A549 (cell line): ENCODE results near the gene LRRC4C. TPM values are rescaled to one million over a fixed set of nuclear protein-coding genes. Genes with fewer than 3 reads are reported as not detected.

ENCODE experiments used
- ATAC-seq, 2 experiments: fragments of 200-7000 bp in 1 of 2; fragments of >200 bp in 1 of 2; cut with Nextera tagmentation in 1 of 2; cut with Tn5 transposase in 1 of 2; 3 replicates each; pipeline versions ENCODE4 v1.8.0 to v1.9.1; 2018 to 2020; ENCODE audit warnings: mild to moderate bottlenecking in 1 of 2, moderate library complexity in 1 of 2
- CTCF ChIA-PET: fragments of 300-600 bp; sonication (Branson Sonifier 250); formaldehyde crosslinking; extraction: SDS; loops from one replicate; lab custom pipeline; 2021; ENCODE audit warnings: antibody characterized with exemption, inconsistent platforms; lab: Yijun Ruan, JAX
- POLR2A ChIA-PET: fragments of 350-600 bp; formaldehyde crosslinking; extraction: SDS; loops from one replicate; lab custom pipeline; 2021; ENCODE audit warnings: antibody characterized with exemption, inconsistent platforms; lab: Yijun Ruan, JAX
- DNase-seq, 2 experiments: peaks; one replicate each; pipeline versions ENCODE4 v3.0.0 to v3.0.0-alpha.2; 2011 to 2016; ENCODE audit warnings: low read depth in 1 of 2, low spot score in 1 of 2
- FAIRE-seq: peaks from 2 replicates; lab custom pipeline; 2011; peaks lifted over from hg19 to GRCh38; lab: Jason Lieb, UNC
- H3K27ac ChIP-seq, 2 experiments: fragments of >200 bp; sonication (Bioruptor Twin); formaldehyde crosslinking; 3 replicates each; pipeline ENCODE4 v1.5.1; 2016 to 2017
- H3K4me1 ChIP-seq: fragments of >200 bp; sonication (Bioruptor Twin); formaldehyde crosslinking; 3 replicates; pipeline ENCODE4 v1.6.1; 2016
- H3K4me2 ChIP-seq: fragments of >200 bp; sonication (Bioruptor Twin); formaldehyde crosslinking; 3 replicates; pipeline ENCODE4 v1.6.1; 2016
- H3K4me3 ChIP-seq: fragments of >200 bp; sonication (Bioruptor Twin); formaldehyde crosslinking; 3 replicates; pipeline ENCODE4 v1.5.1; 2016
- H3K9me3 ChIP-seq: fragments of >200 bp; sonication (Bioruptor Twin); formaldehyde crosslinking; 3 replicates; pipeline ENCODE4 v1.6.1; 2016
- BCL3 ChIP-seq: fragments of >200 bp; sonication (Bioruptor Twin); formaldehyde crosslinking; IDR thresholded peaks from 3 replicates; pipeline ENCODE4 v1.6.1; 2016
- CBX2 ChIP-seq: fragments of 200-600 bp; sonication (generic); IDR thresholded peaks from 2 replicates; pipeline ENCODE4 v1.6.1; 2016; ENCODE audit warnings: low read depth, mild to moderate bottlenecking, borderline replicate concordance
- CBX8 ChIP-seq: fragments of 200-600 bp; sonication (generic); IDR thresholded peaks from 2 replicates; pipeline ENCODE4 v1.6.1; 2016
- CEBPB ChIP-seq, 2 experiments: fragments of >200 bp in 1 of 2; sonication (Bioruptor Twin) in 1 of 2; formaldehyde crosslinking in 1 of 2; IDR thresholded peaks; 2 replicates each; pipeline ENCODE4 v1.6.1; 2012 to 2016
- CHD2 ChIP-seq: fragments of 150-350 bp; IDR thresholded peaks from 2 replicates; pipeline ENCODE4 v1.6.1; 2014; ENCODE audit warnings: low read length; ENCODE audit not compliant: partially characterized antibody
- EHMT2 ChIP-seq: fragments of 200-600 bp; sonication (generic); IDR thresholded peaks from 2 replicates; pipeline ENCODE4 v1.6.1; 2016; ENCODE audit warnings: antibody characterized with exemption, low read depth, mild to moderate bottlenecking, moderate library complexity
- ELK1 ChIP-seq: fragments of 150-350 bp; IDR thresholded peaks from 2 replicates; pipeline ENCODE4 v1.6.1; 2014; ENCODE audit warnings: low read depth, mild to moderate bottlenecking, low read length
- EP300 ChIP-seq, 2 experiments: fragments of >200 bp; sonication (Bioruptor Twin); formaldehyde crosslinking; IDR thresholded peaks; 2 replicates in 1 of 2; 3 replicates in 1 of 2; pipeline ENCODE4 v1.6.1; 2016 to 2017
- FOSL2 ChIP-seq, 2 experiments: fragments of 450-650 bp in 1 of 2; fragments of >200 bp in 1 of 2; sonication (Bioruptor Twin) in 1 of 2; formaldehyde crosslinking; IDR thresholded peaks; 2 replicates each; pipeline versions ENCODE4 v1.5.0 to v1.6.1; 2016 to 2020; ENCODE audit warnings: mild to moderate bottlenecking in 1 of 2, moderate library complexity in 1 of 2
- HDAC2 ChIP-seq: fragments of 200-600 bp; sonication (generic); IDR thresholded peaks from 2 replicates; pipeline ENCODE4 v1.6.1; 2016
- HMGXB4 ChIP-seq: fragments of 250-450 bp; sonication (Bioruptor Pico); IDR thresholded peaks from 2 replicates; pipeline ENCODE4 v1.5.0; 2021; ENCODE audit warnings: mild to moderate bottlenecking, moderate library complexity, borderline replicate concordance
- HOXB13 ChIP-seq: fragments of 250-450 bp; sonication (Bioruptor Pico); IDR thresholded peaks from 2 replicates; pipeline ENCODE4 v1.5.0; 2020; ENCODE audit warnings: low read depth, mild to moderate bottlenecking, moderate library complexity
- KDM1A ChIP-seq: fragments of 200-600 bp; sonication (generic); IDR thresholded peaks from 2 replicates; pipeline ENCODE4 v1.6.1; 2016; ENCODE audit warnings: low read depth, mild to moderate bottlenecking
- MYC ChIP-seq: IDR thresholded peaks from 2 replicates; pipeline ENCODE4 v1.6.1; 2012; ENCODE audit warnings: mild to moderate bottlenecking, inconsistent platforms, low read length, improper control_type of control experiment, borderline replicate concordance
- NPAS2 ChIP-seq: fragments of 250-450 bp; sonication (Bioruptor Pico); IDR thresholded peaks from 2 replicates; pipeline ENCODE4 v1.8.0; 2022; ENCODE audit warnings: mild to moderate bottlenecking, moderate library complexity, borderline replicate concordance
- NR3C1 ChIP-seq: fragments of >200 bp; sonication (Bioruptor Twin); formaldehyde crosslinking; IDR thresholded peaks from 3 replicates; pipeline ENCODE4 v1.6.1; 2017
- REST ChIP-seq: fragments of 200-600 bp; sonication (generic); IDR thresholded peaks from 2 replicates; pipeline ENCODE4 v1.6.1; 2016; ENCODE audit warnings: antibody characterized with exemption, mild to moderate bottlenecking, moderate library complexity
- RNF2 ChIP-seq: fragments of 200-600 bp; sonication (generic); IDR thresholded peaks from 2 replicates; pipeline ENCODE4 v1.6.1; 2016; ENCODE audit warnings: low read depth, mild to moderate bottlenecking, antibody characterized with exemption, moderate library complexity, borderline replicate concordance
- SREBF2 ChIP-seq: fragments of 450-650 bp; IDR thresholded peaks from 2 replicates; pipeline ENCODE4 v1.6.1; 2014; ENCODE audit warnings: mild to moderate bottlenecking, moderate library complexity
- ZC3H11A ChIP-seq: fragments of 450-650 bp; IDR thresholded peaks from 2 replicates; pipeline ENCODE4 v1.6.1; 2014; ENCODE audit warnings: antibody characterized with exemption, mild to moderate bottlenecking
- ZFP36 ChIP-seq: fragments of 450-650 bp; IDR thresholded peaks from 2 replicates; pipeline ENCODE4 v1.6.1; 2014; ENCODE audit warnings: borderline replicate concordance; ENCODE audit not compliant: partially characterized antibody
- ZSCAN20 ChIP-seq: fragments of 250-450 bp; sonication (Bioruptor Pico); IDR thresholded peaks from 2 replicates; pipeline ENCODE4 v1.8.0; 2022; ENCODE audit warnings: mild to moderate bottlenecking, moderate library complexity
- WGBS: methylation state at CpG from one replicate; pipeline ENCODE4 v1.1.6; 2017; ENCODE audit errors: missing lambda C conversion rate; 5-methylcytosine and 5-hydroxymethylcytosine counted together
- polyA plus RNA-seq, 4 experiments: library from polyadenylated mRNA; depleted of rRNA in 3 of 4; stranded (reverse); fragments of >200 nt; fragmentation: RNase III in 1 of 4; extraction: RNeasy Plus Mini Kit Qiagen cat#74134 plus additional on column Dnase treatment in 1 of 4; gene quantifications; 2 replicates in 3 of 4; 3 replicates in 1 of 4; pipeline ENCODE4 v1.2.3, GENCODE V29; 2011 to 2017

Gene LRRC4C
- polyA plus RNA-seq, 2 of the 4 experiments (the other 2 are of a cell fraction) = not detected

GRCh38 chr11:41333357-41333756, 126.1 kb downstream of the LRRC4C start:
- no peaks in the 10 kb centered on the region for H3K4me1 ChIP-seq
- no peaks in the 10 kb centered on the region for H3K9me3 ChIP-seq
- CTCF ChIA-PET = no interaction called here
- H3K27ac ChIP-seq = no peak overlapping the region
- POLR2A ChIA-PET = no interaction called here
- 4% methylated on average over 1 of the region's 1 CpG for WGBS
- ATAC-seq (no peak), DNase-seq (no peak), FAIRE-seq (no peak)
- no peak overlapping the region for H3K4me3 ChIP-seq
- H3K4me2 ChIP-seq = no peak overlapping the region
- TF ChIP-seq ZC3H11A (no peak), CBX2 (no peak), NPAS2 (no peak), HMGXB4 (CRISPR knock-in tag) (no peak), ZFP36 (no peak), CEBPB (IDR thresholded peaks at IDR 0.05) (no peak), ZSCAN20 (no peak), NR3C1 (no peak), MYC (no peak), SREBF2 (no peak), HOXB13 (no peak), FOSL2 (IDR thresholded peaks at IDR 0.05) (no peak), FOSL2 (CRISPR knock-in tag; IDR thresholded peaks at IDR 0.05) (no peak), HDAC2 (no peak), BCL3 (no peak), CHD2 (no peak), KDM1A (no peak)

- WGBS = 2% methylated on average over 4 of the region's 4 CpGs
- DNase-seq (no peak), ATAC-seq (no peak), FAIRE-seq (no peak)
- no peak for TF ChIP-seq REST
- no peak for TF ChIP-seq ELK1
- TF ChIP-seq HOXB13 = no peak
- TF ChIP-seq RNF2 = no peak
- no peak for TF ChIP-seq EP300 (IDR thresholded peaks at IDR 0.05)
- TF ChIP-seq CBX8 = no peak
- TF ChIP-seq EHMT2 = no peak
- H3K4me3 ChIP-seq = no peak overlapping the region
- H3K9me3 ChIP-seq = no peaks in the 10 kb centered on the region
- POLR2A ChIA-PET = no interaction called here
- CTCF ChIA-PET = no interaction called here
- no peaks in the 10 kb centered on the region for H3K4me1 ChIP-seq
- H3K4me2 ChIP-seq = no peak overlapping the region
- H3K27ac ChIP-seq = no peak overlapping the region
These were observed 131.1 kb downstream of the LRRC4C start for GRCh38 chr11:41328324-41328723.
